ENCODE data around the gene ZNF710.
"Not testable (repeated sequence)": the region's sequence is repeated elsewhere in the genome, so short reads cannot be mapped to it uniquely, and the experiment has no call there.

Gene ZNF710

GRCh38 chr15:90109163-90109751, 108.1 kb downstream of the ZNF710 start:
- not testable (repeated sequence) for DNase-seq

GRCh38 chr15:90113166-90113565, 112.0 kb downstream of the ZNF710 start:
- no peak for DNase-seq

- DNase-seq: no peak
Measured at GRCh38 chr15:90114451-90114901, 113.4 kb downstream of the ZNF710 start.

- DNase-seq: no peak
Measured at GRCh38 chr15:90115783-90116182, 114.7 kb downstream of the ZNF710 start.

DNA sequence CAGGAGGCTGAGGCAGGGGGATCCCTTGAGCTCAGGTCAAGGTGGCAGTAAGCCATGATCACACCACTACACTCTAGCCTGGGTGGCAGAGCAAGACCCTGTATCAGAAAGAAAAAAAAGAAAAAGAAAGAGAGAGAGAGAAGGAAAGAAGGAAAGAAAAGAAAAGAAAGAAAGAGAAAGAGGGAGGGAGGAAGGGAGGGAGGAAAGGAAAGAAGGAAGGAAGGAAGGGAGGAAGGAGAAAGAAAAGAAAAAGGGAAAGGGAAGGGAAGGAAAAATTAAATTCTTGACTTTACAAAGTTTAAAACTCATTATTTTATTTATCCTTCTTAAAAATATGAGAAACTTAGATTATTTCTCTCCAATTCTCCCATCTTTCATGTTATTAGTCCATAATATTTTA, 118.2 kb downstream of the ZNF710 start:
- DNase-seq: no peak

DNA sequence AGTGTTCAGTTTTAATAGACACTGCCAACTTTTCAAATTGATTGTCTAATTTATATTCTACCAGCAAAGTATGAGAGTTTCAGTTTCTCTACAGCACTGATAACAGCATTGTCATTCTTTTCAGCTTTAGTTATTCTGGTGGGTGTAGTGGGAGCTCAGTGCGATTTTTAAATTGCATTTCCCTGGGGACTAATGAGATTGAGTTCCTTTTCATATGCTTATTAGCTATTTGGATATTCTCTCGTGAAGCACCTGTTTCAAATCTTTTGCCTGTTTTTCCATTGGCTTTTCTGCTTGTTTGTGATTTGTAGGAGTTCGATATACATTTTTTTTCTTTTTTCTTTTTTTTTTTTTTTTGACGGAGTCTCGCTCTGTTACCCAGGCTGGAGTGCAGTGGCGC, 120.0 kb downstream of the ZNF710 start:
- DNase-seq: no peak

DNA sequence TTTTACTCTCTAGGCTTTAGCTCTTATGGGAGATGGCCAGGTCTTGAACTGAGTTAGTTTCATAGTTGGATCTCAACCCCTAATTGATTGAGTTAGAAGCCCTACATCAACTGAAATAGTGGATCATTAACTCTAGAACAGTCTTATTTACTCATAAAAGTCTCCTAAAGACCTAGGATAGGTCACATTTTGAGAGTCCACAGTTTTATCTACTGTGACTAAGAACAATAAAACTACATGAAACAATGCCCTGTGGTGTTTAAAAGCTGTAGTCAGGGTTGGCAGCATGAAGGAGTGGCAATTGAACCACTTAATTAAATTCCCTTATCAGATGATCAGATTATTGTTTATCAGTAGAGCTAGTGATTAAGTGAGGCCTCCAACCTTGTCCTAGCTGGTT, 123.4 kb downstream of the ZNF710 start:
- no peak for DNase-seq

DNA sequence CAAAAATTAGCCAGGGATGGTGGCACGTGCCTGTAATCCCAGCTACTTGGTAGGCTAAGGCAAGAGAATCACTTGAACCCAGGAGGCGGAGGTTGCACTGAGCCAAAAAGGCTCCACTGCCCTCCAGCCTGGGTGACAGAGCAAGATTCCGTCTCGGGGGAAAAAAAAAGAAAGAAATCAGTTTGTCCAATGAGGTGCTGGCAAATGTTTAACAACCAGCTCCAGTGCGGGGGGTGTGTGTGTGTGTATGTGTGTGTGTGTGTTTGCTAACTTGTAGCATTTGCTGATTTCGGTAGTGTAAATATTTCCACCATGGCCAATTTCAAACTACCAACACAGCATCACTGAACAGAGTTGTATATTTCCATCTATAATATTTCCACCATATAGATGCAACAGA, 124.9 kb downstream of the ZNF710 start:
- DNase-seq: no peak

DNA sequence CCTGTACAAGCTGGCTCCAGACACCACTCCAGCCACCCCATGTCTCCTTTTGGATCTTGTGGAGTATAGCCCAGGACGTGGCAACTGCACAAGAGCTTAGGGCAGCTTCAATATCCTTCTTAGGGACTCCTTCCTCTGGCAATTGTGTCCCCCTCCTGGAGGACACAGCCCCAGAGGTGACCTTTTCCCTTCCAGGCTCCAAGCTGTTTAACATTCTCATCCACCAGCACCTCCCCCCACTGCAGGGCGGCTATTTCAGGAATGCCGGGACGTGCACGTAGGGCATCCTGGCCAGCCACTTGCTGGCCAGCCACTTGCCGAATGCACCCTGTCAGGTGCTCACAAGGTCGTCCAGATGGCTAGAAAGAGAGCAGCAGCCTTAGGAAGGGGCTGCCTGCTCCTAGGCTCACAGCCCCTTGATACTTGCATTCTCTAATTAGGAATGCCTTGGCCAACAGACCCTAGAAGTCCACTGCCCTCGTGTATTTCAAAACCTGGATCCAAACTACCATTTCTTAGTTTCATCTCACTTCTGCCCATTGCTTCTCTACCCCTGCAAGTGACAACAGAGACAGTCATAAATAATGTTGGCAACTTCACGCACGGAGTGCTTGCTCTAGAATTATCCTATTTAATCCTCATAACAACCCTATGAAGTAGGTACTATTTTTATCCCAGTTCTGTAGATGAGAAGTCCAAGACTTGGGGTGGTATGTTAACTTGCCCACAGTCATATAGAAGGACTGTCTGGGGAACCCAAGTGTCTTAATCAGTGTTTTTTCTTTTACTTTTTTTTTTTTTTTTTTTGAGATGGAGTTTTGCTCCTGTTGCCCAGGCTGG, 125.7 kb downstream of the ZNF710 start:
- DNase-seq: peak; percentile 33

- DNase-seq: no peak
Measured at GRCh38 chr15:90130291-90130690, 129.2 kb downstream of the ZNF710 start.
